GM12891 (cell line): ENCODE results near the gene STRADB.

ENCODE experiments used
- DNase-seq: peaks from one replicate; pipeline ENCODE4 v3.0.0; 2011; ENCODE audit warnings: low spot score; ENCODE audit not compliant: insufficient read length
- FAIRE-seq: peaks from 2 replicates; lab custom pipeline; 2011; peaks lifted over from hg19 to GRCh38; lab: Jason Lieb, UNC
- PAX5 ChIP-seq: IDR thresholded peaks from 2 replicates; pipeline ENCODE4 v1.6.1; 2011; ENCODE audit warnings: low read length, moderate library complexity, mild to moderate bottlenecking; ENCODE audit not compliant: insufficient read depth, severe bottlenecking
- POLR2A ChIP-seq: IDR thresholded peaks from 2 replicates; pipeline ENCODE4 v1.6.1; 2011; ENCODE audit warnings: low read depth, low read length, control low read depth
- POLR2AphosphoS5 ChIP-seq: IDR thresholded peaks from 2 replicates; pipeline ENCODE4 v1.6.1; 2011; ENCODE audit warnings: low read depth, low read length, control low read depth
- POU2F2 ChIP-seq: IDR thresholded peaks from 2 replicates; pipeline ENCODE4 v1.6.1; 2011; ENCODE audit warnings: low read depth, mild to moderate bottlenecking, control low read depth, low read length, moderate library complexity
- SPI1 ChIP-seq: IDR thresholded peaks from 2 replicates; pipeline ENCODE4 v1.6.1; 2011; ENCODE audit warnings: low read depth, low read length, control low read depth
- TAF1 ChIP-seq: IDR thresholded peaks from 2 replicates; pipeline ENCODE4 v1.6.1; 2011; ENCODE audit warnings: low read depth, low read length, control low read depth

The STRADB gene

GRCh38 chr2:201523506-201523905 lies 72.0 kb downstream of the STRADB start:
- DNase-seq (no peak), FAIRE-seq (no peak)
- TF ChIP-seq PAX5 (no peak), SPI1 (no peak), POU2F2 (no peak), TAF1 (no peak), POLR2AphosphoS5 (no peak), POLR2A (no peak)
